Liver (tissue), 9 donors: ENCODE measurements around the gene TSHZ3. TPM values are rescaled to one million over a fixed set of nuclear protein-coding genes. Genes with fewer than 3 reads are reported as not detected.

Source experiments
- DNase-seq: peaks from one replicate; pipeline ENCODE4 v3.0.0-alpha.2; 2017; ENCODE audit warnings: low spot score
- H3K27ac ChIP-seq, 2 donors: one replicate each; pipeline ENCODE4 v1.7.0; 2013; ENCODE audit warnings: inconsistent platforms in 2 of 2, low read length in 2 of 2, control low read depth in 1 of 2, low read depth in 1 of 2, mild to moderate bottlenecking in 1 of 2
- H3K27me3 ChIP-seq, 4 donors: one replicate each; pipeline versions ENCODE4 v1.6.1 to v1.7.0; 2013; ENCODE audit warnings: low read length in 3 of 4, inconsistent platforms in 1 of 4, mild to moderate bottlenecking in 1 of 4, moderate library complexity in 1 of 4; ENCODE audit not compliant: control insufficient read depth in 4 of 4, insufficient read depth in 4 of 4
- H3K36me3 ChIP-seq, 4 donors: one replicate each; pipeline versions ENCODE4 v1.6.1 to v1.7.0; 2013; ENCODE audit warnings: low read length in 3 of 4, mild to moderate bottlenecking in 3 of 4, low read depth in 1 of 4, moderate library complexity in 1 of 4; ENCODE audit not compliant: control insufficient read depth in 4 of 4, insufficient read depth in 3 of 4
- H3K4me1 ChIP-seq, 4 donors: one replicate each; pipeline versions ENCODE4 v1.6.1 to v1.7.0; 2013; ENCODE audit warnings: low read length in 3 of 4, mild to moderate bottlenecking in 3 of 4, moderate library complexity in 1 of 4; ENCODE audit not compliant: control insufficient read depth in 4 of 4, insufficient read depth in 4 of 4
- H3K4me3 ChIP-seq, 3 donors: one replicate each; pipeline versions ENCODE4 v1.6.1 to v1.7.0; 2013; ENCODE audit warnings: low read length in 3 of 3, control low read depth in 1 of 3, low read depth in 1 of 3, mild to moderate bottlenecking in 1 of 3
- H3K9ac ChIP-seq, 2 donors: one replicate each; pipeline ENCODE4 v1.7.0; 2013; ENCODE audit warnings: low read length in 2 of 2, mild to moderate bottlenecking in 2 of 2, moderate library complexity in 2 of 2, control low read depth in 1 of 2, low read depth in 1 of 2
- H3K9me3 ChIP-seq, 4 donors: one replicate each; pipeline versions ENCODE4 v1.6.1 to v1.7.0; 2013; ENCODE audit warnings: low read length in 3 of 4; ENCODE audit not compliant: control insufficient read depth in 4 of 4
- EGR1 ChIP-seq, 2 donors: IDR thresholded peaks; 2 replicates each; pipeline ENCODE4 v1.6.1; 2016 to 2018; ENCODE audit warnings: antibody characterized with exemption in 2 of 2, low read depth in 2 of 2
- FOXA1 ChIP-seq: IDR thresholded peaks from 2 replicates; pipeline ENCODE4 v1.6.1; 2016; ENCODE audit warnings: antibody characterized with exemption
- FOXA2 ChIP-seq: IDR thresholded peaks from 2 replicates; pipeline ENCODE4 v1.6.1; 2016; ENCODE audit warnings: antibody characterized with exemption
- GABPA ChIP-seq, 2 donors: IDR thresholded peaks in 1 of 2; conservative IDR thresholded peaks in 1 of 2; 2 replicates each; pipeline ENCODE4 v1.6.1; 2016; ENCODE audit warnings: antibody characterized with exemption in 2 of 2, mild to moderate bottlenecking in 1 of 2, moderate library complexity in 1 of 2
- HNF4A ChIP-seq, 2 donors: conservative IDR thresholded peaks; 2 replicates each; pipeline ENCODE4 v1.6.1; 2016; ENCODE audit warnings: antibody characterized with exemption in 2 of 2, mild to moderate bottlenecking in 2 of 2
- HNF4G ChIP-seq: IDR thresholded peaks from 2 replicates; pipeline ENCODE4 v1.6.1; 2016; ENCODE audit warnings: antibody characterized with exemption
- JUND ChIP-seq, 2 donors: IDR thresholded peaks; 2 replicates each; pipeline ENCODE4 v1.6.1; 2016; ENCODE audit warnings: antibody characterized with exemption in 2 of 2
- NR2F2 ChIP-seq: IDR thresholded peaks from 2 replicates; pipeline ENCODE4 v1.6.1; 2016; ENCODE audit warnings: antibody characterized with exemption
- RAD21 ChIP-seq, 2 donors: IDR thresholded peaks; 2 replicates each; pipeline ENCODE4 v1.6.1; 2016; ENCODE audit warnings: antibody characterized with exemption in 2 of 2, mild to moderate bottlenecking in 2 of 2
- RXRA ChIP-seq, 2 donors: IDR thresholded peaks; 2 replicates each; pipeline ENCODE4 v1.6.1; 2017 to 2018; ENCODE audit warnings: antibody characterized with exemption in 2 of 2, mild to moderate bottlenecking in 1 of 2
- SP1 ChIP-seq: IDR thresholded peaks from 2 replicates; pipeline ENCODE4 v1.6.1; 2018; ENCODE audit warnings: antibody characterized with exemption, mild to moderate bottlenecking
- TAF1 ChIP-seq: conservative IDR thresholded peaks from 2 replicates; pipeline ENCODE4 v1.6.1; 2016; ENCODE audit warnings: antibody characterized with exemption, mild to moderate bottlenecking
- YY1 ChIP-seq: IDR thresholded peaks from 2 replicates; pipeline ENCODE4 v1.6.1; 2016; ENCODE audit warnings: antibody characterized with exemption, mild to moderate bottlenecking
- ZBTB33 ChIP-seq: IDR thresholded peaks from 2 replicates; pipeline ENCODE4 v1.6.1; 2016; ENCODE audit warnings: antibody characterized with exemption
- WGBS: extraction: QIAGEN DNeasy Blood & Tissue Kit; methylation state at CpG from one replicate; pipeline ENCODE4 v1.1.7; 2013; 5-methylcytosine and 5-hydroxymethylcytosine counted together
- polyA plus RNA-seq, 2 donors: library from polyadenylated mRNA; stranded (reverse) in 1 of 2; unstranded in 1 of 2; fragments of 200-250 nt in 1 of 2; fragments of >200 nt in 1 of 2; fragmentation: Nextera tagmentation in 1 of 2; extraction: Ambion mirVana in 1 of 2; gene quantifications; one replicate each; pipeline versions ENCODE4 v1.2.1 to v1.2.3, GENCODE V29; 2013 to 2015
- total RNA-seq, 2 donors: library from RNA; depleted of rRNA; stranded (reverse); fragments of >200 nt; gene quantifications; one replicate each; pipeline ENCODE4 v1.2.3, GENCODE V29; 2014
- TF ChIP-seq, protein P1 (sequence below): IDR thresholded peaks from 2 replicates; pipeline ENCODE4 v1.6.1; 2016; ENCODE audit warnings: antibody characterized with exemption, mild to moderate bottlenecking
- TF ChIP-seq, protein P2 (sequence below): IDR thresholded peaks from 2 replicates; pipeline ENCODE4 v1.6.1; 2016; ENCODE audit warnings: antibody characterized with exemption
- TF ChIP-seq, protein P3 (sequence below): fragments of 150-350 bp; IDR thresholded peaks from 2 replicates; pipeline ENCODE4 v1.5.1; 2017; ENCODE audit warnings: improper control_type of control experiment, low read depth, low read length; ENCODE audit not compliant: missing input control
- TF ChIP-seq, protein P4 (sequence below): IDR thresholded peaks from 2 replicates; pipeline ENCODE4 v1.6.1; 2016; ENCODE audit warnings: antibody characterized with exemption
- donor health status: healthy.
- donor health status: healthy.
- donor health status: healthy.
- donor health status: healthy.
- donor health status: healthy.

The TSHZ3 gene
- total and polyA plus RNA-seq, 4 donors = 0.42 to 3.3 (median 0.68) TPM

GRCh38 chr19:31254180-31254551, 95.1 kb downstream of the TSHZ3 start:
- Histone ChIP-seq H3K4me3 (no peak overlapping the region), H3K9ac (no peak overlapping the region), H3K4me1 (no peaks in the 10 kb centered on the region), H3K27ac (no peak overlapping the region), H3K36me3 (no peaks in the 10 kb centered on the region), H3K27me3 (peaks cover 0 to 4% (median 2%) of the 10 kb centered on the region in 4 donors), H3K9me3 (peaks cover 0 to 1% (median 0%) of the 10 kb centered on the region in 4 donors)
- TF ChIP-seq, protein P1, sequence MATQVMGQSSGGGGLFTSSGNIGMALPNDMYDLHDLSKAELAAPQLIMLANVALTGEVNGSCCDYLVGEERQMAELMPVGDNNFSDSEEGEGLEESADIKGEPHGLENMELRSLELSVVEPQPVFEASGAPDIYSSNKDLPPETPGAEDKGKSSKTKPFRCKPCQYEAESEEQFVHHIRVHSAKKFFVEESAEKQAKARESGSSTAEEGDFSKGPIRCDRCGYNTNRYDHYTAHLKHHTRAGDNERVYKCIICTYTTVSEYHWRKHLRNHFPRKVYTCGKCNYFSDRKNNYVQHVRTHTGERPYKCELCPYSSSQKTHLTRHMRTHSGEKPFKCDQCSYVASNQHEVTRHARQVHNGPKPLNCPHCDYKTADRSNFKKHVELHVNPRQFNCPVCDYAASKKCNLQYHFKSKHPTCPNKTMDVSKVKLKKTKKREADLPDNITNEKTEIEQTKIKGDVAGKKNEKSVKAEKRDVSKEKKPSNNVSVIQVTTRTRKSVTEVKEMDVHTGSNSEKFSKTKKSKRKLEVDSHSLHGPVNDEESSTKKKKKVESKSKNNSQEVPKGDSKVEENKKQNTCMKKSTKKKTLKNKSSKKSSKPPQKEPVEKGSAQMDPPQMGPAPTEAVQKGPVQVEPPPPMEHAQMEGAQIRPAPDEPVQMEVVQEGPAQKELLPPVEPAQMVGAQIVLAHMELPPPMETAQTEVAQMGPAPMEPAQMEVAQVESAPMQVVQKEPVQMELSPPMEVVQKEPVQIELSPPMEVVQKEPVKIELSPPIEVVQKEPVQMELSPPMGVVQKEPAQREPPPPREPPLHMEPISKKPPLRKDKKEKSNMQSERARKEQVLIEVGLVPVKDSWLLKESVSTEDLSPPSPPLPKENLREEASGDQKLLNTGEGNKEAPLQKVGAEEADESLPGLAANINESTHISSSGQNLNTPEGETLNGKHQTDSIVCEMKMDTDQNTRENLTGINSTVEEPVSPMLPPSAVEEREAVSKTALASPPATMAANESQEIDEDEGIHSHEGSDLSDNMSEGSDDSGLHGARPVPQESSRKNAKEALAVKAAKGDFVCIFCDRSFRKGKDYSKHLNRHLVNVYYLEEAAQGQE = no peak
- TF ChIP-seq RXRA (IDR thresholded peaks at IDR 0.05) (no peak), JUND (IDR thresholded peaks at IDR 0.05) (no peak), EGR1 (IDR thresholded peaks at IDR 0.05; ENCODE audit: low read depth in 2 of 2) (no peak)
- WGBS = 66% methylated on average over 7 of the region's 7 CpGs
- DNase-seq = no peak

DNA sequence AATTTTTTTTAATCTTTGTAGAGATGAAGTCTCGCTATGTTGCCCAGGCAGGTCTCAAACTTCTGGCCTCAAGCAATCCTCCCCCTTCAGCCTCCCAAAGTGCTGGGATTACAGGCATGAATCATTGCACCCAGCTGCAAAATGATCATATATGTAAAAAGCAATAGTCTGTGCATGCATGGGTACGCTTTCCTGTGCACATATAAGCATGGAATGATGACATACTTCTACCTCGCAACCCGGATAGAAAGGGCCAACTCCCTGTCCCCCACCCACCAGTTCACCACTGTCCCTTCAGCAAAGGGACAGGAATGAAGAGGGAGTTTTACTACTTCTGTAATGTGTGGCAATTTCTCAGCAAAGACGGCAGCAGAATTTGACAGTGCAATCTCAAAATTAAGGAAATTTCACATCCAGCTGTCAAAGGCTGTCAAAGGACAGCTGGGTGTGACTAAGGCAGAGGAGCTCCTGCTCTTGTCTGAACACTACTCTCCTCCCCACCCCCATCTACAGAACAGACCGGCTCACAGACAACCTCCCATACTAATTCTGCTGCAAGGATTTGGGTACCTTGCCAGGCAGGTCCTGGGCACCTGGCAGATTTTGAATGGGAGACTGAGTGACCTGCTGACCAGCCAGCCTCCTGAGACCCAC, 95.6 kb downstream of the TSHZ3 start:
- Histone ChIP-seq H3K9me3 (peaks cover 0 to 1% (median 0%) of the 10 kb centered on the region in 4 donors), H3K9ac (no peak overlapping the region), H3K4me1 (no peaks in the 10 kb centered on the region), H3K27ac (no peak overlapping the region), H3K4me3 (no peak overlapping the region), H3K36me3 (no peaks in the 10 kb centered on the region), H3K27me3 (peaks cover 0 to 3% (median 2%) of the 10 kb centered on the region in 4 donors)
- 79% methylated on average over 6 of the region's 6 CpGs for WGBS
- no peak for DNase-seq
- TF ChIP-seq NR2F2 = no peak
- TF ChIP-seq, protein P2, sequence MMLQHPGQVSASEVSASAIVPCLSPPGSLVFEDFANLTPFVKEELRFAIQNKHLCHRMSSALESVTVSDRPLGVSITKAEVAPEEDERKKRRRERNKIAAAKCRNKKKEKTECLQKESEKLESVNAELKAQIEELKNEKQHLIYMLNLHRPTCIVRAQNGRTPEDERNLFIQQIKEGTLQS = no peak
- TF ChIP-seq, protein P1 = no peak
- TF ChIP-seq, protein P3, sequence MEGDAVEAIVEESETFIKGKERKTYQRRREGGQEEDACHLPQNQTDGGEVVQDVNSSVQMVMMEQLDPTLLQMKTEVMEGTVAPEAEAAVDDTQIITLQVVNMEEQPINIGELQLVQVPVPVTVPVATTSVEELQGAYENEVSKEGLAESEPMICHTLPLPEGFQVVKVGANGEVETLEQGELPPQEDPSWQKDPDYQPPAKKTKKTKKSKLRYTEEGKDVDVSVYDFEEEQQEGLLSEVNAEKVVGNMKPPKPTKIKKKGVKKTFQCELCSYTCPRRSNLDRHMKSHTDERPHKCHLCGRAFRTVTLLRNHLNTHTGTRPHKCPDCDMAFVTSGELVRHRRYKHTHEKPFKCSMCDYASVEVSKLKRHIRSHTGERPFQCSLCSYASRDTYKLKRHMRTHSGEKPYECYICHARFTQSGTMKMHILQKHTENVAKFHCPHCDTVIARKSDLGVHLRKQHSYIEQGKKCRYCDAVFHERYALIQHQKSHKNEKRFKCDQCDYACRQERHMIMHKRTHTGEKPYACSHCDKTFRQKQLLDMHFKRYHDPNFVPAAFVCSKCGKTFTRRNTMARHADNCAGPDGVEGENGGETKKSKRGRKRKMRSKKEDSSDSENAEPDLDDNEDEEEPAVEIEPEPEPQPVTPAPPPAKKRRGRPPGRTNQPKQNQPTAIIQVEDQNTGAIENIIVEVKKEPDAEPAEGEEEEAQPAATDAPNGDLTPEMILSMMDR = no peak
- TF ChIP-seq RAD21 (IDR thresholded peaks at IDR 0.05) = no peak
- TF ChIP-seq TAF1 = no peak
- TF ChIP-seq FOXA2 = no peak
- no peak for TF ChIP-seq HNF4A (conservative IDR thresholded peaks at IDR 0.05)
- no peak for TF ChIP-seq GABPA (IDR thresholded peaks at IDR 0.05 in 1 of 2, conservative IDR thresholded peaks at IDR 0.05 in 1 of 2)
- TF ChIP-seq SP1 = no peak
- TF ChIP-seq HNF4G = no peak
- TF ChIP-seq FOXA1 = no peak
- TF ChIP-seq EGR1 (IDR thresholded peaks at IDR 0.05; ENCODE audit: low read depth in 2 of 2) = no peak
- TF ChIP-seq YY1 = no peak
- TF ChIP-seq, protein P4, sequence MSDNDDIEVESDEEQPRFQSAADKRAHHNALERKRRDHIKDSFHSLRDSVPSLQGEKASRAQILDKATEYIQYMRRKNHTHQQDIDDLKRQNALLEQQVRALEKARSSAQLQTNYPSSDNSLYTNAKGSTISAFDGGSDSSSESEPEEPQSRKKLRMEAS = no peak
- TF ChIP-seq JUND (IDR thresholded peaks at IDR 0.05) = no peak
- TF ChIP-seq ZBTB33 = no peak
- TF ChIP-seq RXRA (IDR thresholded peaks at IDR 0.05) = no peak
